Measurements from ENCODE around the gene PRAC2.

Gene PRAC2

GRCh38 chr17:48726114-48726915 is 3.3 kb downstream of the PRAC2 start:
- Mint-ChIP-seq H3K4me3 (no peak overlapping the region), H3K9me3 (no peaks in the 10 kb centered on the region), H3K4me1 (ENCODE audit: low read depth) (peaks cover 18% of the 10 kb centered on the region), H3K36me3 (ENCODE audit: low read depth) (peaks cover 2% of the 10 kb centered on the region), H3K27ac (no peak overlapping the region), H3K27me3 (ENCODE audit: low read depth) (peaks cover 100% of the 10 kb centered on the region)

- peaks cover 18% of the 10 kb centered on the region for H3K4me1 Mint-ChIP-seq (ENCODE audit: low read depth)
- no peak overlapping the region for H3K4me3 Mint-ChIP-seq
- H3K9me3 Mint-ChIP-seq, result no peaks in the 10 kb centered on the region
- peaks cover 2% of the 10 kb centered on the region for H3K36me3 Mint-ChIP-seq (ENCODE audit: low read depth)
- peaks cover 100% of the 10 kb centered on the region for H3K27me3 Mint-ChIP-seq (ENCODE audit: low read depth)
- no peak overlapping the region for H3K27ac Mint-ChIP-seq
These were observed 3.9 kb downstream of the PRAC2 start for GRCh38 chr17:48726916-48727286.

- no peak overlapping the region for H3K27ac Mint-ChIP-seq
- H3K27me3 Mint-ChIP-seq (ENCODE audit: low read depth), result peaks cover 100% of the 10 kb centered on the region
- no peaks in the 10 kb centered on the region for H3K9me3 Mint-ChIP-seq
- H3K4me3 Mint-ChIP-seq, result no peak overlapping the region
- peaks cover 2% of the 10 kb centered on the region for H3K36me3 Mint-ChIP-seq (ENCODE audit: low read depth)
- peaks cover 16% of the 10 kb centered on the region for H3K4me1 Mint-ChIP-seq (ENCODE audit: low read depth)
These were observed 4.6 kb downstream of the PRAC2 start for GRCh38 chr17:48727415-48728175.

- peak within 1 kb of the TSS; percentile 37 for H3K27ac Mint-ChIP-seq
- no peaks in the 10 kb centered on the region for H3K9me3 Mint-ChIP-seq
- peaks cover 18% of the 10 kb centered on the region for H3K4me1 Mint-ChIP-seq (ENCODE audit: low read depth)
- peaks cover 98% of the 10 kb centered on the region for H3K27me3 Mint-ChIP-seq (ENCODE audit: low read depth)
- peaks cover 3% of the 10 kb centered on the region for H3K36me3 Mint-ChIP-seq (ENCODE audit: low read depth)
- peak within 1 kb of the TSS; percentile 43 for H3K4me3 Mint-ChIP-seq
These were observed 5.5 kb downstream of the PRAC2 start, which contains the start of gene HOXB13 for GRCh38 chr17:48728232-48729231. Gene HOXB13, minus strand, starts transcription at chr17:48728750. Its CDS starts 157 bp downstream, at chr17:48728593.

GRCh38 chr17:48729335-48730239 is 6.6 kb downstream of the PRAC2 start:
- Mint-ChIP-seq H3K4me3 (no peak overlapping the region), H3K27ac (peak overlapping the region; percentile 37), H3K9me3 (no peaks in the 10 kb centered on the region), H3K4me1 (ENCODE audit: low read depth) (peaks cover 13% of the 10 kb centered on the region), H3K36me3 (ENCODE audit: low read depth) (peaks cover 2% of the 10 kb centered on the region), H3K27me3 (ENCODE audit: low read depth) (peaks cover 98% of the 10 kb centered on the region)

- Mint-ChIP-seq H3K9me3 (no peaks in the 10 kb centered on the region), H3K36me3 (ENCODE audit: low read depth) (peaks cover 2% of the 10 kb centered on the region), H3K27me3 (ENCODE audit: low read depth) (peaks cover 98% of the 10 kb centered on the region), H3K27ac (no peak overlapping the region), H3K4me3 (no peak overlapping the region), H3K4me1 (ENCODE audit: low read depth) (peaks cover 11% of the 10 kb centered on the region)
These were observed 7.2 kb downstream of the PRAC2 start for GRCh38 chr17:48730240-48730550.

GRCh38 chr17:48731355-48731754 is 8.4 kb downstream of the PRAC2 start:
- H3K4me1 Mint-ChIP-seq (ENCODE audit: low read depth), result peaks cover 10% of the 10 kb centered on the region

GRCh38 chr17:48732688-48733629 is 10.0 kb downstream of the PRAC2 start:
- H3K27me3 Mint-ChIP-seq (ENCODE audit: low read depth), result peaks cover 98% of the 10 kb centered on the region
- H3K27ac Mint-ChIP-seq, result no peak overlapping the region
- H3K4me3 Mint-ChIP-seq, result peak overlapping the region; percentile 16
- peaks cover 10% of the 10 kb centered on the region for H3K4me1 Mint-ChIP-seq (ENCODE audit: low read depth)
- H3K36me3 Mint-ChIP-seq (ENCODE audit: low read depth), result peaks cover 2% of the 10 kb centered on the region
- H3K9me3 Mint-ChIP-seq, result no peaks in the 10 kb centered on the region

More at GRCh38 chr17:48731355-48731754, 8.4 kb downstream of the PRAC2 start:
- Mint-ChIP-seq H3K9me3 (no peaks in the 10 kb centered on the region), H3K27ac (no peak overlapping the region), H3K27me3 (ENCODE audit: low read depth) (peaks cover 98% of the 10 kb centered on the region), H3K4me3 (no peak overlapping the region), H3K36me3 (ENCODE audit: low read depth) (peaks cover 2% of the 10 kb centered on the region)

GRCh38 chr17:48733632-48734328 is 10.8 kb downstream of the PRAC2 start:
- no peaks in the 10 kb centered on the region for H3K9me3 Mint-ChIP-seq
- peaks cover 9% of the 10 kb centered on the region for H3K4me1 Mint-ChIP-seq (ENCODE audit: low read depth)
- H3K27ac Mint-ChIP-seq, result no peak overlapping the region
- H3K27me3 Mint-ChIP-seq (ENCODE audit: low read depth), result peaks cover 98% of the 10 kb centered on the region
- peaks cover 2% of the 10 kb centered on the region for H3K36me3 Mint-ChIP-seq (ENCODE audit: low read depth)
- H3K4me3 Mint-ChIP-seq, result peak overlapping the region; percentile 16

- peaks cover 2% of the 10 kb centered on the region for H3K36me3 Mint-ChIP-seq (ENCODE audit: low read depth)
- H3K4me1 Mint-ChIP-seq (ENCODE audit: low read depth), result peaks cover 12% of the 10 kb centered on the region
- H3K27me3 Mint-ChIP-seq (ENCODE audit: low read depth), result peaks cover 98% of the 10 kb centered on the region
- no peak overlapping the region for H3K4me3 Mint-ChIP-seq
- no peaks in the 10 kb centered on the region for H3K9me3 Mint-ChIP-seq
- no peak overlapping the region for H3K27ac Mint-ChIP-seq
These were observed 11.5 kb downstream of the PRAC2 start for GRCh38 chr17:48734333-48735061.

- H3K27me3 Mint-ChIP-seq (ENCODE audit: low read depth), result peaks cover 98% of the 10 kb centered on the region
These were observed 12.0 kb downstream of the PRAC2 start for GRCh38 chr17:48735062-48735351.

More at GRCh38 chr17:48735062-48735351, 12.0 kb downstream of the PRAC2 start:
- H3K36me3 Mint-ChIP-seq (ENCODE audit: low read depth), result peaks cover 2% of the 10 kb centered on the region
- H3K27ac Mint-ChIP-seq, result no peak overlapping the region
- H3K9me3 Mint-ChIP-seq, result no peaks in the 10 kb centered on the region
- no peak overlapping the region for H3K4me3 Mint-ChIP-seq
- H3K4me1 Mint-ChIP-seq (ENCODE audit: low read depth), result peaks cover 12% of the 10 kb centered on the region
